ENCODE data around the gene NOM1. TPM values are rescaled to one million over a fixed set of nuclear protein-coding genes. Genes with fewer than 3 reads are reported as not detected.

NOM1 gene
- total RNA-seq, 2 experiments from 2014 or later, result 25.5 to 27.6 TPM

- H3K9me3 ChIP-seq (ENCODE audit: control insufficient read depth in 1 of 2, insufficient read depth in 1 of 2, low read length in 2 of 2), result peaks cover 0 to 32% of the 10 kb centered on the region in 2 experiments
- DNase-seq, result no peak
- ChIA-PET POLR2A (no interaction called here), CTCF (no interaction called here)
- no peak overlapping the region for H3K27ac ChIP-seq (ENCODE audit: low read depth in 1 of 2, low read length in 2 of 2)
- H3K27me3 Mint-ChIP-seq, result peaks cover 82% of the 10 kb centered on the region
- no peak overlapping the region for H3K27ac Mint-ChIP-seq
- H3K4me3 ChIP-seq (ENCODE audit: low read length), result peak overlapping the region; percentile 48
- no peak for TF ChIP-seq CTCF (IDR thresholded peaks at IDR 0.05)
- no peaks in the 10 kb centered on the region for H3K36me3 ChIP-seq (ENCODE audit: insufficient read depth, low read length)
- H3K9me3 Mint-ChIP-seq, result no peaks in the 10 kb centered on the region
- H3K27me3 ChIP-seq (ENCODE audit: control insufficient read depth in 1 of 2, insufficient read depth in 2 of 2, low read length in 2 of 2), result peaks cover 75 to 79% of the 10 kb centered on the region in 2 experiments
- H3K4me1 Mint-ChIP-seq (ENCODE audit: low read depth), result peaks cover 33% of the 10 kb centered on the region
- intact Hi-C loops (cut with DNase I, micrococcal nuclease), result no loop called here
- H3K4me1 ChIP-seq (ENCODE audit: insufficient read depth, low read length), result peaks cover 29% of the 10 kb centered on the region
- H3K4me3 Mint-ChIP-seq, result peak overlapping the region; percentile 85
- H3K36me3 Mint-ChIP-seq (ENCODE audit: low read depth), result no peaks in the 10 kb centered on the region
- no peak for ATAC-seq (ENCODE audit: poor library complexity)
Measured at GRCh38 chr7:156999958-157000726, 50.6 kb downstream of the NOM1 start.

- peaks cover 33% of the 10 kb centered on the region for H3K4me1 Mint-ChIP-seq (ENCODE audit: low read depth)
- DNase-seq (no peak), ATAC-seq (ENCODE audit: poor library complexity) (no peak)
- peaks cover 0 to 35% of the 10 kb centered on the region in 2 experiments for H3K9me3 ChIP-seq (ENCODE audit: control insufficient read depth in 1 of 2, insufficient read depth in 1 of 2, low read length in 2 of 2)
- H3K27ac ChIP-seq (ENCODE audit: low read depth in 1 of 2, low read length in 2 of 2), result no peak overlapping the region
- ChIA-PET CTCF (no interaction called here), POLR2A (no interaction called here)
- H3K4me1 ChIP-seq (ENCODE audit: insufficient read depth, low read length), result peaks cover 32% of the 10 kb centered on the region
- no peaks in the 10 kb centered on the region for H3K36me3 ChIP-seq (ENCODE audit: insufficient read depth, low read length)
- peak overlapping the region; percentile 85 for H3K4me3 Mint-ChIP-seq
- H3K9me3 Mint-ChIP-seq, result no peaks in the 10 kb centered on the region
- intact Hi-C loops (cut with DNase I, micrococcal nuclease), result no loop called here
- peaks cover 80% of the 10 kb centered on the region for H3K27me3 Mint-ChIP-seq
- H3K36me3 Mint-ChIP-seq (ENCODE audit: low read depth), result no peaks in the 10 kb centered on the region
- TF ChIP-seq CTCF (IDR thresholded peaks at IDR 0.05), result no peak
- H3K27me3 ChIP-seq (ENCODE audit: control insufficient read depth in 1 of 2, insufficient read depth in 2 of 2, low read length in 2 of 2), result peaks cover 77 to 79% of the 10 kb centered on the region in 2 experiments
- H3K4me3 ChIP-seq (ENCODE audit: low read length), result no peak overlapping the region
- no peak overlapping the region for H3K27ac Mint-ChIP-seq
Measured at GRCh38 chr7:157000741-157001653, 51.5 kb downstream of the NOM1 start.

GRCh38 chr7:157001920-157002818 lies 52.7 kb downstream of the NOM1 start:
- no peaks in the 10 kb centered on the region for H3K9me3 Mint-ChIP-seq
- ChIA-PET CTCF (no interaction called here), POLR2A (no interaction called here)
- H3K4me3 Mint-ChIP-seq, result peak overlapping the region; percentile 7
- Histone ChIP-seq H3K9me3 (ENCODE audit: control insufficient read depth in 1 of 2, insufficient read depth in 1 of 2, low read length in 2 of 2) (peaks cover 0 to 39% of the 10 kb centered on the region in 2 experiments), H3K4me3 (ENCODE audit: low read length) (no peak overlapping the region), H3K36me3 (ENCODE audit: insufficient read depth, low read length) (no peaks in the 10 kb centered on the region), H3K27ac (ENCODE audit: low read depth in 1 of 2, low read length in 2 of 2) (no peak overlapping the region), H3K27me3 (ENCODE audit: control insufficient read depth in 1 of 2, insufficient read depth in 2 of 2, low read length in 2 of 2) (peaks cover 77 to 78% of the 10 kb centered on the region in 2 experiments), H3K4me1 (ENCODE audit: insufficient read depth, low read length) (peaks cover 32% of the 10 kb centered on the region)
- no peaks in the 10 kb centered on the region for H3K36me3 Mint-ChIP-seq (ENCODE audit: low read depth)
- no peak for ATAC-seq (ENCODE audit: poor library complexity)
- H3K4me1 Mint-ChIP-seq (ENCODE audit: low read depth), result peaks cover 33% of the 10 kb centered on the region
- intact Hi-C loops (cut with DNase I, micrococcal nuclease), result no loop called here
- no peak for TF ChIP-seq CTCF (IDR thresholded peaks at IDR 0.05)
- H3K27me3 Mint-ChIP-seq, result peaks cover 74% of the 10 kb centered on the region
- no peak for DNase-seq
- no peak overlapping the region for H3K27ac Mint-ChIP-seq
